NCI-H524 (cell line): Measurements from ENCODE around the gene BRD2.

Source experiments
- DNase-seq, 2 experiments: peaks; one replicate each; lab custom pipeline; 2025; lab: John Stamatoyannopoulos, UW

The BRD2 gene

DNA sequence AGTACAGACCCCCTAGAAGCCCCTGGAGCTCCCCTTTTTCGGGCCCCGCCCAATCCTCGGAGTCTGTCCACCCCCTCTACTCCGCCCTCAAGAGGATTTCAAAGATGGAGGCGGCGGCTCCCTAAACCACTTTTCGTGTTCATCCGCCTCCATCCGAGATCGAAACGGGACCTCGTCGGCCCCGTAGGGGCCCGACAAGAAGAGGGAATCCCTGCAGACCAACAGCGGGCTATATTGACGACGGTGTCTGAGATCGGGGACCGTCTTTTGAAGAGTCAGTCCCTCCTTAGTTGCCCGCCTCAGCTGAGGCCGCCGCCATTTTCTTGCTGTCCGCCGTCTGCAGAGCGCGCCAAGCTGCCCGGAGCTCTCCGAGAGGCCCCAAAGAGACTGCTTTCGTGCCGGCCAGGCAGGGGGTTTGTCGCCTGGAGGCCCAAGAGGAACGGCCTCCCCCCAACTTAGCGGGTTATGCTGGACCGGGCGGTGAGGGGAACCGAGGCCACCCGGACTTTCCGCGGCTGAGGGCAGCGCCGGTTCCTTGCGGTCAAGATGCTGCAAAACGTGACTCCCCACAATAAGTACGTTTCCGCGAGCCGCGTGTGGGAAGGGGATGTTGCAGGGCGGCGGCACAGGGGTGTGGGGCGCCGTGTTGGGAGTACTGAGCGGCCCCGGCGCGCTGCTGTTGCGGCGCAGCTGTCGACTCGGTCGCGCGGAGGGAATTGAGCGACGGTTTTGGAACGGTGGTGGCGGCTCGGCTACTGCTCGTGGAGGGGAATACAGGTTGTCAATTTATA is 4.2 kb downstream of the BRD2 start:
- DNase-seq, result no peak

DNA sequence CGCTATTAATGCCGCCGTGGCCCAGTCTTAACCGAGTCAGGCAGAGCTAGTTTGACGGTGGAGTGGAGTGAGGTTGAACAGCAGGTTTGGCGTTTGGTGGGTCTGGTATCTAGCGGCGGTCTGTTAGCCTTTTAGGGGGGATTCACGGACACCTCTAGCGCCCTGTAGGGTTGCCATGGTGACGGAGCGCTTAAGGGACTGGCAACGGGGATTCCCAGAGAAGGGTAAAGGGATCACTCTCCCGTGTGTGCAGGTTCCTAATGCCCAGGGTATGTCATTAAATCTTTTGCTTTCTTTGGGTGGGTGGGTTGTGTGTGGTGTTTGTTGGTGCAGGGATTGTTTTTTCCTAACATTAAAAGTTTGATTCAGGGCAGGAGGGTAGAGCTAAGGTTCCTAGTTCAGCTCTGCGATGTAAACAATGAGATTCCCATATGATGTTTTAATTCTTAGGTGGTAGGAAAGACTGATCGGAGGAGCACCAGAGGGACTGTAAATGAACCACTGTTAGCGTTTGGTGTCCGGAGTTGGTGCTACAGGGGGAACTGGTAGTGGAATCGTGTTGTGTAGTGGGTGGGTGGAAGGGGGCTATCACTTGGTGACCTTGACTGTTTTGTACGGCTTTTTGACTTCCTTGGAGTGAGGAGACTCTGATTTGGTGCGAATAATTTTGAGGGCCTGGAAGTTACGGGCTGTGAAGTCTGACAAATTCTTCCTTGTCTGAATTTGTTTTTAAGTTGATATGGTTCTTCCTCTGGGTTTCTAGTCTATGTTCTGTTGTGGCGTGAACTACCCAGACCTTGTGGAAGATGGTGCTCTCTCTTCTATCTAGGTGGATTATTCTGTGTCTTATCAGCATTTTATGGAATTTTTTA is 5.0 kb downstream of the BRD2 start:
- DNase-seq, result peak; percentile 2 to 53

DNA sequence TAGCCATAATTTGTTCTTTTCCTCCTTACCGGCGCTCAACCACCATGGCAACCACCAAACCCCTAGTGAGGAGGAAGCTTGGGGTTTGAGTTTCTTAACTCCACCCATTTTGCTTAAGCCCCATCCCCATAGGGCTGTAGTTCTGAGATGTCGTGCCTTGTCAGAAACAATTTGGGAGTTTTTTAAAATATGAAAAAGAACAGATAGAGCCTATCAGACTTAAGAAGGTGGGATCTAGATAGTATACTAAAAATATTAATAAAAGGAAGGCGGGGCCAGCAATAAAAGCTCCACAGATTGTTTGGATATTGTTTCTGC is 5.6 kb downstream of the BRD2 start:
- peak; percentile 14 to 38 for DNase-seq

DNA sequence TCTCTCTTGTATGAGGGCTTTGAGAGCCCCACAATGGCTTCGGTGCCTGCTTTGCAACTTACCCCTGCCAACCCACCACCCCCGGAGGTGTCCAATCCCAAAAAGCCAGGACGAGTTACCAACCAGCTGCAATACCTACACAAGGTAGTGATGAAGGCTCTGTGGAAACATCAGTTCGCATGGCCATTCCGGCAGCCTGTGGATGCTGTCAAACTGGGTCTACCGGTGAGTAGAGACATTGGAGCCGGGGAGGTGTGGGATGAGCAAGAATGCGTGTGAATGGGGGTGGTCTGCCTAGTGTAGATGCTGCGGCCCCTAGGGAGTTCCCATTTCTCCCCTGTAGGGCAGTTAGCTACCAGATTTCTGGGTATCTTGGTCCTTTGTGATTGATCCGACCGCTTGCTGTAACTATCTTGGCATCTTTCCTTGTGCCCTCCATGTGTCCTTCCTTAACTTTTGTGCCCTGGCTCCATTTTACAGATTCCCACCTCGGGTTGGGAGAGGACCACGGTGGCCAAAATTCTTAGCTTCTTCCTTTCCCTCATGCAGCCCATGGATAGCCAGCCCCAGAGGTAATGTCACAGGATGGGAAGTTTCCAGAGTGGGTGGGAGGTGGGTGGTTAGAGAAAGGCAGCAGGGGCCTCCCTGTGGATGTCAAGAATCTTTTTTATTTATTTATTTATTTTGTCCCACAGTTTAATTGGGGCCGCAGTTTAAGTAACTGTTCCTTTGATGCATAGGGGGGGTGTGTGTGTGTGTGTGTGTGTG is 6.3 kb downstream of the BRD2 start:
- no peak for DNase-seq

DNA sequence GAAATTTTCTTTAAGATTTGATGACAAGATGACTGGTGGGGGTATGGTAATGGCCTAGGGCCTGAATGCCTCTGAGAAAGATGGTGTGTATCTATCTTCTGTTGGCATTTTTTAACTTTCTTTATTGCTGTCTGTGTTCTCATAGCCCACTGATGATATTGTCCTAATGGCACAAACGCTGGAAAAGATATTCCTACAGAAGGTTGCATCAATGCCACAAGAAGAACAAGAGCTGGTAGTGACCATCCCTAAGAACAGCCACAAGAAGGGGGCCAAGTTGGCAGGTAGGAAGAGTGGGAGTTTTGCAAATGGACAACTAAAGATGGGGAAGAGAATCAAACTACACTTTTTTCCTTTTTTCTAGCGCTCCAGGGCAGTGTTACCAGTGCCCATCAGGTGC is 7.5 kb downstream of the BRD2 start:
- DNase-seq, result no peak

DNA sequence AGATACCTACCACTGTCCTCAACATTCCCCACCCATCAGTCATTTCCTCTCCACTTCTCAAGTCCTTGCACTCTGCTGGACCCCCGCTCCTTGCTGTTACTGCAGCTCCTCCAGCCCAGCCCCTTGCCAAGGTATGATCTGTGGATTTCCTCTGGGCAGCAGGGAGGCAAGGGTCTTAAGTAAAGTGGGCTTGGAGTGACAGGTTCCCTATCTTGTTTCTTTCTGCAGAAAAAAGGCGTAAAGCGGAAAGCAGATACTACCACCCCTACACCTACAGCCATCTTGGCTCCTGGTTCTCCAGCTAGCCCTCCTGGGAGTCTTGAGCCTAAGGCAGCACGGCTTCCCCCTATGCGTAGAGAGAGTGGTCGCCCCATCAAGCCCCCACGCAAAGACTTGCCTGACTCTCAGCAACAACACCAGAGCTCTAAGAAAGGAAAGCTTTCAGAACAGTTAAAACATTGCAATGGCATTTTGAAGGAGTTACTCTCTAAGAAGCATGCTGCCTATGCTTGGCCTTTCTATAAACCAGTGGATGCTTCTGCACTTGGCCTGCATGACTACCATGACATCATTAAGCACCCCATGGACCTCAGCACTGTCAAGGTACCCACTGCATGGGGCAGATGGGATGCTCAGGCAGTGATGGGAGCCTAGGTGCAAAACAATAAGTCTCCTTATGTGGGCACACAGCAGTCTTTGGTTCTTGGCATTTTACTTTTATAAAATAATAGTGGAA is 8.1 kb downstream of the BRD2 start:
- no peak for DNase-seq

DNA sequence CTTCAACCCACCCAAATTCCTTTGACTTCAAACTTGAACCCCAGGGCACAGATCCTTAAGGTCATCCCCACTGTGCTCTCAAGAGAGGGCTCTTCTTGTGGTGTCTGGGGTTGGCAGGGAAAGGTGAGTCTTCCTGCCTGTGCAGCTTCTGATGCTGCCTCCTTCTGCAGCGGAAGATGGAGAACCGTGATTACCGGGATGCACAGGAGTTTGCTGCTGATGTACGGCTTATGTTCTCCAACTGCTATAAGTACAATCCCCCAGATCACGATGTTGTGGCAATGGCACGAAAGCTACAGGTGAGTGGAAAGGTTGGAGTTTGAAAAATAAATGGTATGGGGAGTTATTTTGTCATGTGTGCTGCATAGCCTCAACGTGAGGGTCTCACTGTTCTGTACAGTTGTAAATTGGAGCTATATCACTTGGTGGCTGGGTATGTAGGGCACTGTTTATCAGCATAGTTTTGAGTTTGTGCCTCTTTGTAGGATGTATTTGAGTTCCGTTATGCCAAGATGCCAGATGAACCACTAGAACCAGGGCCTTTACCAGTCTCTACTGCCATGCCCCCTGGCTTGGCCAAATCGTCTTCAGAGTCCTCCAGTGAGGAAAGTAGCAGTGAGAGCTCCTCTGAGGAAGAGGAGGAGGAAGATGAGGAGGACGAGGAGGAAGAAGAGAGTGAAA is 9.0 kb downstream of the BRD2 start:
- no peak for DNase-seq

DNA sequence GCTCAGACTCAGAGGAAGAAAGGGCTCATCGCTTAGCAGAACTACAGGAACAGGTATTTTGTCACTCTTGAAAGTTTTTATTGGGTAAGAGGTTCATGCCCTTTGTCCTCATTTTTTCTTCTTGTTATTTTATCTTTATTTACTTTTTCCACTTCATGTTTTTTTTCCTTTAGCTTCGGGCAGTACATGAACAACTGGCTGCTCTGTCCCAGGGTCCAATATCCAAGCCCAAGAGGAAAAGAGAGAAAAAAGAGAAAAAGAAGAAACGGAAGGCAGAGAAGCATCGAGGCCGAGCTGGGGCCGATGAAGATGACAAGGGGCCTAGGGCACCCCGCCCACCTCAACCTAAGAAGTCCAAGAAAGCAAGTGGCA is 9.5 kb downstream of the BRD2 start:
- no peak for DNase-seq

DNA sequence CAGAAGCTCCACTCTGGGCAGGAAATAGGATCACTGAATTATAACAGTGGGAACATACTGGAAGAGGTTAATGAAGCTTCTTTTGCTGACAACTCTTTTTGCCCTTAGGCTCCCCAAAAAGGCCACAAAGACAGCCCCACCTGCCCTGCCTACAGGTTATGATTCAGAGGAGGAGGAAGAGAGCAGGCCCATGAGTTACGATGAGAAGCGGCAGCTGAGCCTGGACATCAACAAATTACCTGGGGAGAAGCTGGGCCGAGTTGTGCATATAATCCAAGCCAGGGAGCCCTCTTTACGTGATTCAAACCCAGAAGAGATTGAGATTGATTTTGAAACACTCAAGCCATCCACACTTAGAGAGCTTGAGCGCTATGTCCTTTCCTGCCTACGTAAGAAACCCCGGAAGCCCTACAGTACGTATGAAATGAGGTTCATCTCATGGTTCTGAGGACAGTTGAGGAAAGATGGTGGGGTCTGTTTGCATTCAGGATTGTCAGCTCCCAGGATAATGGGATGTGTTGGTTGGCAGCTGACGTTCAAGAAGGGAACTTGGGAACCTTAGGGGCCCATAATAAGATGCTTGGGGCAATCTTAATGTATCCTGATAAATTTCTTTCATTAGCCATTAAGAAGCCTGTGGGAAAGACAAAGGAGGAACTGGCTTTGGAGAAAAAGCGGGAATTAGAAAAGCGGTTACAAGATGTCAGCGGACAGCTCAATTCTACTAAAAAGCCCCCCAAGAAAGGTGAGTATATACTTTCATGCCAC is 11.5 kb downstream of the BRD2 start:
- DNase-seq, result no peak

DNA sequence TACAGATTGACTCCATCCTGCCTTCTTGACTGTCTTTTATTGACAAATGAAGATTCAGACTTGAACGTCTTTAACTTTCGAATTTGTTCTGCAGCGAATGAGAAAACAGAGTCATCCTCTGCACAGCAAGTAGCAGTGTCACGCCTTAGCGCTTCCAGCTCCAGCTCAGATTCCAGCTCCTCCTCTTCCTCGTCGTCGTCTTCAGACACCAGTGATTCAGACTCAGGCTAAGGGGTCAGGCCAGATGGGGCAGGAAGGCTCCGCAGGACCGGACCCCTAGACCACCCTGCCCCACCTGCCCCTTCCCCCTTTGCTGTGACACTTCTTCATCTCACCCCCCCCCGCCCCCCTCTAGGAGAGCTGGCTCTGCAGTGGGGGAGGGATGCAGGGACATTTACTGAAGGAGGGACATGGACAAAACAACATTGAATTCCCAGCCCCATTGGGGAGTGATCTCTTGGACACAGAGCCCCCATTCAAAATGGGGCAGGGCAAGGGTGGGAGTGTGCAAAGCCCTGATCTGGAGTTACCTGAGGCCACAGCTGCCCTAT is 12.2 kb downstream of the BRD2 start:
- DNase-seq, result no peak

DNA sequence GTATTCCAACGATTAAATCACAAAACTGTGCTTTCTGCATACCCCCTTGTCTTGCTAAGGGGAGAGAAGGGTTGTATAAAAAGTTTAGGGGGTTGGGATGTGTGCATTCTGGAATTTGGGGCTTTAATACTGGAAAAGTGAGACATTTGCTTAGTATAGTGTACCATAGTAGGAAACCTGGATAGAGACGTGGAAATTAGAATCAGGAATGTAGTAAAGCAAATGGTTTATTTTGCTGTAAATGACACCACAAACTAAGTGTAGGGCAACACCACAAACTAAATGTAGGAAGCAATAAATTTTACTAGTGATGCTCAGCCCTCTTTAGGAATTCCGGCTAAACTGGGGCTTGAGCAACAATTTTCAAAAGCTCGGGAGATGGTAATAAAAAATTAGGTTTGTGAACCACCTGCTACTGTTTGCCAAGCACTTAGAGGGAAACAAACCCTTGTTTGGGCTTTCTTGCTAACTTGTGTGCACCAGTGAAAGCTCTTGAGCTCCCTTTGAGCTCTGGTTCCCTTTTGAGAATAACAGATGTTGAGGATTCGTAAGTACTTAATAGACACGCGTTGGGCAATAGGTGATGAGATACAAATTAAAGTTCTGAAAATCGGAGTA is 13.8 kb downstream of the BRD2 start:
- DNase-seq, result peak; percentile 43 to 83

DNA sequence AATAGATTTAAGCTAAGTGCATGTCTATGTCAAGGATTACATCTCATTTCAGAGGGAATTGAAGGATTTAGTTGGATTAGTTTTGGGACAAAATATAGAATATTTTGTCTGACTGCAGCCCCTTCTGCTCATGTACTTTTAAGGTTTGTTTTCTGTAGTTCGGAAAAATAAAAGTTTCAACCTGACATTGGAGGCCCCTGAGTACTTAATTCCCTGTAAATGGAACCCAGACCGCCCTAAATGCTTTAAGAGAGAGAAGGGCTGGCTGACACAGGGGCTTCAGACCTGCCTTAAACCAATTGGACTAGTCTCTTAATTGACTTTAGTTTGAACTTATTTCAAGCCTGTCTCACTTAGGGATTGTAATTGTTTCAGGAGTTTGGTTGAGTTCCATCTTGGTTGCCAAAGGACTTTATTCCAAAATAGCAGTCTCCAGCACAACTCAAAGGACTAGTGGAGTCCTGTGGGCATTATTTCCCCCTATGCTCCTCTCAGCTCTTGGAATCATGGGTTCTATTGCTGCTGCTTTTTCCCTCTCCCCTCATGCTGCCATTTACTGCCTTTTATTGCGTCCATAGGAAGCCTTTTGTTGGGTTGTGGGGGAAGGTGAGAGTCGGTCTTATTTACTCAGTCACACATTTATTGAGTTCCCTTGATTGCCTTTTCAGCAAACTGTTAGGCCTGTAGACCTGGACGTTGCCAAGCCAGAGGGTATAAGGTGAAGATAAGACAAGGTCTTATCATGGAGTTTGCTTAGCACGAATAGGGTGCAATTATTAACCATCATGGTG is 14.5 kb downstream of the BRD2 start:
- no peak for DNase-seq

DNA sequence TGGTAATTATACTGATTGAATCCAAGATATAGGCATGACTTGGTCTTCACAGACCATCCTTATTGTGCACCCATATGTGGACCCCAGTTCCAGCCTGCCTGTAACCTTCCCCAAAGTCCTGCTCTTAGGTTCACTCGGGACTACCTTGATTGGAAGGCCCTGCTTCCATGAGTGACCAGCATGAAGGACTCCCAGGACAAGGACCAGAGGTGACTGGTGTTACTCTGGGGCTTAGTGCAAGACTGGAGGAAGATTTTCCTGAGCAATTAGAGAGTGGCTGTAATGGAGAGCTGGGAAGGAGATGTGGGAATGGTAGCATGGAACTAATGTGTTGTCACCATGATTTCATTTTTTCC is 15.1 kb downstream of the BRD2 start:
- DNase-seq, result no peak

DNA sequence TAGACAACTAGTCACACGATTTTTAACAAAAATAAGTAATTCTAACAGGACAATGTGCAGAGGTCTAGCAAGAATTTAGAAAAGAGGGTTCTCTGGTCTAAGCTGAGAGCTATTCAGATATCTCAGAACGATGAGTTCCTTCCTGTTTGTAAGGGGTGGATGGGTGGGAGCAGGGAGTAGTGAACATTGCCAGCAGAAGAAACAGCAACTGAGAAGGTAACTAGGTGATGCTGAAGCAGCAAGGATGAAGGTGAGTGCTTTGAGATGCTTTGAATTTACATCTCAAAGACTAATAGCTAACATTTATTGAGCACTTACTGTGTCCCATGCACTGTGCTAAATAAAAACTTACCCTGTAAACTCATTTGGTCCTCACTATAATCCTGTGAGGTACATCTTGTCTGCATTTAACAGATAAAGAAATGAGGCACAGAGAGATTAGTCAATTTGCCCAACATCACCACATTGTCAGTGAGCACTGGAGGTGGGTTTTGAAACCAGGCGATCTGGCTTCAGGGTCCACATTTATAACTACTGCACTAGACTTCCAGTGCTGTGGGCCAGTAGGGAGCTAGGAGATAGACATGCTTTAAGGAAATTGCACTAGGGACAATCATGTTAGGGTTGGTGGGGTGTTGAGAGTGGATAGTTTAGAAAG is 15.7 kb downstream of the BRD2 start:
- no peak for DNase-seq

DNA sequence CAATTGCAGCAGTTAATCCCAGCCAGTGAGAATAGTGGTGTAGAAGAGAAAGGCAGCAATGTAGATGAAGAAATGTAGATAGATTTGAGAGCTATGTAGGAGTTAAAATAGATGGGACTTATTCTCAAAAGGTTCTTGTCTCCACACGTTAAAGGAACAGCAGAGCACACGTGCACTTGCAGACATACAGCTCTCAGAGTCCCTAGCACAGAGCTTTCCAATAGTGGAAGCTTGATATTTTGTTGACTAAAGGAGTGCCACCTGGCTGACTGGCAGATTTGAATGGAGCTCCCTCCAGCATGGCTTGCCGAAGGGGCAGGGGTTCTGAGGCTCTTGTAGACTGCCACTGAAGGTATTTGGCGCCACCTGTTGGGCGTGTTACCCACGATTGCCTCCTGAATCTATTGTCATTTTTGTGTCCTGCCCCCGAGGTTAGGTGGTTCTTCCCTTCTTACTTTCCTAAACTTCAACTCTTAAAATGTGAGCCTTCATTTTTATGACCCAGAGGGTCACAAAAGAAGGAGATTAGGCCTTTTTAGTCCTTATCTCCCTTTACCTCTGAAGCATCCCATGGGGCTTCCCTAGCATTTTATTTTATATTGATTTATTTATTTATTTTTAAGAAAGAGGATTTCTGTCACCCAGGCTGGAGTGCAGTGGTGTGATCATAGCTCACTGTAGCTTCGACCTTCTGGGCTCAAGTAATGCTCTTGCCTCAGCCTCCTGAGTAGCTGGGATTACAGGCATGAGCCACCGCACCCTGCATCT is 16.4 kb downstream of the BRD2 start:
- peak; percentile 77 to 93 for DNase-seq

DNA sequence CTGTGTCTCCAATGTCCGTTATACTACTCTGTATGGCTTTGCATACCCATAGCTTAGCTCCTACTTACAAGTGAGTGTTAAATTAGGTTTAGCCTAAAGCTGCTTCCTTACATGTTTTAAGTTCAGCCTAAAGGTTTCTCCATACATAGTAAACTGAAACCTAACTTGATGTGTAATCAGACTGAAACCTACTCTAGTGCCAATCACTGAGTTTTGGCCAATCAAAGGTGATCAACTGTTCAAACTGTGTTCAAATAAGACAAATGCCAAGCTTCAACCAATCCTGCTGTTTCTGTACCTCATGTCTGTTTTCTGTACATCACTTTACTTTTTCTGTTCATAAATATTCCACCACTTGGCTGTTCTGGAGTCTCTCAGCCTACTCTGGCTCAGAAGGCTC is 21.0 kb downstream of the BRD2 start:
- DNase-seq, result no peak

DNA sequence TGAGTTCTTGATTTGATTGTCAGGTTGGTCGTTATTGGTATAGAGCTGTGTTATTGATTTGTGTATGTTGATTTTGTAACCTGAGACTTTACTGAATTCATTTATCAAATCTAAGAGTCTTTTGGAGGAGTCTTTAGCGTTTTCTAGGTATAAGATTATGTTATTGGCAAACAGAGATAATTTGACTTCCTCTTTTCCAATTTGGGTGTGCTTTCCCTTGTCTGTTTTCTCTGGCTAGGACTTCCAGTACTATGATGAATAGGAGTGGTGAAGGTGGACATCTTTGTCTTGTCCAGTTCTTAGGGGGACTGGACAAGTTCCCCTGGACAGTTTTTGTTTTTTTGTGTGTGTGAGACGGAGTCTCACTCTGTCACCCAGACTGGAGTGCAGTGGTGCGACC is 23.6 kb downstream of the BRD2 start:
- no peak for DNase-seq
